HuH-7 (cell line): ENCODE data around the gene MALRD1.

Experiments
- DNase-seq: peaks from one replicate; pipeline ENCODE4 v3.0.0; 2011; ENCODE audit warnings: low spot score

Gene MALRD1

GRCh38 chr10:19111501-19112267 is 63.1 kb downstream of the MALRD1 start:
- DNase-seq, result no peak

GRCh38 chr10:19117438-19117837 is 68.8 kb downstream of the MALRD1 start:
- no peak for DNase-seq

- no peak for DNase-seq
Observed at GRCh38 chr10:19119191-19119590, 70.6 kb downstream of the MALRD1 start.

- DNase-seq, result no peak
Observed at GRCh38 chr10:19120381-19120908, 71.8 kb downstream of the MALRD1 start.

- no peak for DNase-seq
Observed at GRCh38 chr10:19133992-19134391, 85.4 kb downstream of the MALRD1 start.

GRCh38 chr10:19142967-19143366 is 94.4 kb downstream of the MALRD1 start:
- DNase-seq, result no peak

GRCh38 chr10:19144206-19144605 is 95.6 kb downstream of the MALRD1 start:
- DNase-seq, result no peak

GRCh38 chr10:19154375-19154774 is 105.8 kb downstream of the MALRD1 start:
- DNase-seq, result no peak

- no peak for DNase-seq
Observed at GRCh38 chr10:19158358-19158757, 109.8 kb downstream of the MALRD1 start.

- DNase-seq, result no peak
Observed at GRCh38 chr10:19158870-19159269, 110.3 kb downstream of the MALRD1 start.

- DNase-seq, result no peak
Observed at GRCh38 chr10:19164461-19164860, 115.9 kb downstream of the MALRD1 start.

- DNase-seq, result peak; percentile 44
Observed at GRCh38 chr10:19168584-19168983, 120.0 kb downstream of the MALRD1 start.

- DNase-seq, result peak; percentile 17
Observed at GRCh38 chr10:19169041-19169440, 120.4 kb downstream of the MALRD1 start.

- no peak for DNase-seq
Observed at GRCh38 chr10:19169684-19170083, 121.1 kb downstream of the MALRD1 start.

GRCh38 chr10:19178675-19179074 is 130.1 kb downstream of the MALRD1 start:
- DNase-seq, result no peak

- no peak for DNase-seq
Observed at GRCh38 chr10:19184891-19185290, 136.3 kb downstream of the MALRD1 start.

- no peak for DNase-seq
Observed at GRCh38 chr10:19194866-19195265, 146.3 kb downstream of the MALRD1 start.

- DNase-seq, result no peak
Observed at GRCh38 chr10:19195698-19196097, 147.1 kb downstream of the MALRD1 start.

- DNase-seq, result no peak
Observed at GRCh38 chr10:19200211-19200610, 151.6 kb downstream of the MALRD1 start.

- DNase-seq, result no peak
Observed at GRCh38 chr10:19204246-19204917, 155.8 kb downstream of the MALRD1 start.

GRCh38 chr10:19209319-19209718 is 160.7 kb downstream of the MALRD1 start:
- no peak for DNase-seq

- no peak for DNase-seq
Observed at GRCh38 chr10:19212590-19212989, 164.0 kb downstream of the MALRD1 start.

GRCh38 chr10:19221216-19221615 is 172.6 kb downstream of the MALRD1 start:
- DNase-seq, result no peak
